PC-3 (cell line): Measurements from ENCODE around the gene RNASE12. TPM values are rescaled to one million over a fixed set of nuclear protein-coding genes. Genes with fewer than 3 reads are reported as not detected.

Experiments used
- ATAC-seq: fragments of 200-7000 bp; cut with Tn5 transposase; 2 replicates; pipeline ENCODE4 v1.9.1; 2020; ENCODE audit warnings: mild to moderate bottlenecking, moderate library complexity
- BruUV-seq: library from RNA; stranded (reverse); fragments of 400-500 nt; replicated peaks from 2 replicates; lab custom pipeline; 2021; lab: Mats Ljungman, UMichigan
- CTCF ChIA-PET: fragments of 300-600 bp; sonication (Branson Sonifier 250); formaldehyde crosslinking; loops from one replicate; lab custom pipeline; 2022; ENCODE audit warnings: antibody characterized with exemption; lab: Charles Lee
- POLR2A ChIA-PET: fragments of 300-600 bp; sonication (Branson Sonifier 250); formaldehyde crosslinking; loops from one replicate; lab custom pipeline; 2022; ENCODE audit warnings: antibody characterized with exemption; ENCODE audit not compliant: unreplicated experiment; lab: Charles Lee
- DNase-seq: peaks from one replicate; pipeline ENCODE4 v3.0.0-alpha.2; 2015
- H2AFZ ChIP-seq: fragments of 300-600 bp; sonication (generic); 2 replicates; pipeline ENCODE4 v1.6.0; 2016; ENCODE audit warnings: antibody characterized with exemption, low read length
- H3F3A ChIP-seq: fragments of 300-600 bp; sonication (generic); one replicate; pipeline ENCODE4 v1.6.0; 2017; ENCODE audit warnings: antibody characterized with exemption, low read length, control low read depth, mild to moderate bottlenecking; ENCODE audit not compliant: unreplicated experiment
- H3K27ac ChIP-seq: fragments of 300-600 bp; sonication (generic); 2 replicates; pipeline ENCODE4 v1.5.1; 2016; ENCODE audit warnings: mild to moderate bottlenecking, low read length
- H3K27me3 ChIP-seq: fragments of 300-600 bp; sonication (generic); 2 replicates; pipeline ENCODE4 v1.6.1; 2016; ENCODE audit warnings: low read length, mixed read lengths
- H3K36me3 ChIP-seq: fragments of 300-600 bp; sonication (generic); 2 replicates; pipeline ENCODE4 v1.6.1; 2016; ENCODE audit warnings: low read depth, mixed run types, low read length, mixed read lengths
- H3K4me1 ChIP-seq: fragments of 300-600 bp; sonication (generic); 2 replicates; pipeline ENCODE4 v1.5.1; 2016; ENCODE audit warnings: low read length; ENCODE audit not compliant: insufficient read depth
- H3K4me2 ChIP-seq: fragments of 300-600 bp; sonication (generic); 2 replicates; pipeline ENCODE4 v1.6.0; 2016; ENCODE audit warnings: low read length
- H3K4me3 ChIP-seq: fragments of 300-600 bp; sonication (generic); 2 replicates; pipeline ENCODE4 v1.5.1; 2016; ENCODE audit warnings: mild to moderate bottlenecking, low read length, mixed read lengths
- H3K79me2 ChIP-seq: fragments of 300-600 bp; sonication (generic); 2 replicates; pipeline ENCODE4 v1.6.1; 2017; ENCODE audit warnings: low read length, mixed read lengths
- H3K9ac ChIP-seq: fragments of 300-600 bp; sonication (generic); 2 replicates; pipeline ENCODE4 v1.6.0; 2016; ENCODE audit warnings: mild to moderate bottlenecking, low read length
- H3K9me2 ChIP-seq: fragments of 300-600 bp; sonication (generic); replicated peaks from 2 replicates; pipeline ENCODE4 v1.6.1; 2016; ENCODE audit warnings: mixed run types, low read length, mixed read lengths
- H3K9me3 ChIP-seq: fragments of 300-600 bp; sonication (generic); 2 replicates; pipeline ENCODE4 v1.6.1; 2016; ENCODE audit warnings: low read length, mixed read lengths
- H4K20me1 ChIP-seq: fragments of 300-600 bp; sonication (generic); 2 replicates; pipeline ENCODE4 v1.6.1; 2016; ENCODE audit warnings: low read length, mixed read lengths
- CTCF ChIP-seq: fragments of 300-600 bp; sonication (generic); conservative IDR thresholded peaks from 2 replicates; pipeline ENCODE4 v1.5.1; 2017; ENCODE audit warnings: antibody characterized with exemption, low read depth, mild to moderate bottlenecking, low read length
- EZH2 ChIP-seq: fragments of 300-600 bp; sonication (generic); IDR thresholded peaks from one replicate; pipeline ENCODE4 v1.6.1; 2017; ENCODE audit warnings: antibody characterized with exemption, mild to moderate bottlenecking, low read length; ENCODE audit not compliant: unreplicated experiment
- EZH2phosphoT487 ChIP-seq: fragments of 300-600 bp; sonication (generic); IDR thresholded peaks from 2 replicates; pipeline ENCODE4 v1.6.1; 2018; ENCODE audit warnings: mild to moderate bottlenecking, antibody characterized with exemption, low read length, borderline replicate concordance
- intact Hi-C: fragments of 100-400 bp; cut with micrococcal nuclease; formaldehyde crosslinking; loops from 2 replicates; pipeline ENCODE4 v1.9.0; 2023
- total RNA-seq: library from RNA; depleted of rRNA; stranded (reverse); fragments of >200 nt; gene quantifications from 2 replicates; pipeline ENCODE4 v1.2.3, GENCODE V29; 2014

The RNASE12 gene
- total RNA-seq, 1 experiment from 2014 or later: not detected

- H3K9me3 ChIP-seq: no peaks in the 10 kb centered on the region
- no peaks in the 10 kb centered on the region for H3K9me2 ChIP-seq
- no peak overlapping the region for H2AFZ ChIP-seq
- H3K27me3 ChIP-seq: peaks cover 34% of the 10 kb centered on the region
- no peak overlapping the region for H3K9ac ChIP-seq
- no peak overlapping the region for H3K27ac ChIP-seq
- 0 out of 2 replicates have a peak, but pooled peaks have one; percentile 46 for ATAC-seq
- no peaks in the 10 kb centered on the region for H3K36me3 ChIP-seq
- H3K4me3 ChIP-seq: no peak overlapping the region
- DNase-seq: no peak
- no peaks in the 10 kb centered on the region for H4K20me1 ChIP-seq
- CTCF ChIA-PET: no interaction called here
- no peaks in the 10 kb centered on the region for H3K4me1 ChIP-seq
- TF ChIP-seq CTCF (no peak), EZH2phosphoT487 (no peak), EZH2 (no peak)
- POLR2A ChIA-PET: no interaction called here
- no peak overlapping the region for H3K4me2 ChIP-seq
- H3K79me2 ChIP-seq: no peaks in the 10 kb centered on the region
- intact Hi-C loops: no loop called here
- no peaks in the 10 kb centered on the region for H3F3A ChIP-seq
- BruUV-seq: no TSS peak
Measured at GRCh38 chr14:20559461-20559904, 31.7 kb downstream of the RNASE12 start.

GRCh38 chr14:20557212-20557542, 34.0 kb downstream of the RNASE12 start:
- Histone ChIP-seq H3K4me1 (no peaks in the 10 kb centered on the region), H2AFZ (no peak overlapping the region), H3K36me3 (no peaks in the 10 kb centered on the region), H3K79me2 (no peaks in the 10 kb centered on the region), H3K9me3 (no peaks in the 10 kb centered on the region), H3K4me2 (no peak overlapping the region), H3K4me3 (no peak overlapping the region), H3K27ac (no peak overlapping the region), H4K20me1 (no peaks in the 10 kb centered on the region), H3K9ac (no peak overlapping the region), H3K9me2 (no peaks in the 10 kb centered on the region), H3F3A (no peaks in the 10 kb centered on the region), H3K27me3 (peaks cover 41% of the 10 kb centered on the region)
- intact Hi-C loops: no loop called here
- POLR2A ChIA-PET: interaction anchor here (0.6 kb wide), 1 partner anchor 162 kb away, joined by 6 read pairs; no protein-coding TSS in a partner anchor
- no peak for DNase-seq
- CTCF ChIA-PET: no interaction called here
- no peak for TF ChIP-seq EZH2phosphoT487
- TF ChIP-seq CTCF: no peak
- TF ChIP-seq EZH2: no peak
- BruUV-seq: no TSS peak
- no peak for ATAC-seq

DNA sequence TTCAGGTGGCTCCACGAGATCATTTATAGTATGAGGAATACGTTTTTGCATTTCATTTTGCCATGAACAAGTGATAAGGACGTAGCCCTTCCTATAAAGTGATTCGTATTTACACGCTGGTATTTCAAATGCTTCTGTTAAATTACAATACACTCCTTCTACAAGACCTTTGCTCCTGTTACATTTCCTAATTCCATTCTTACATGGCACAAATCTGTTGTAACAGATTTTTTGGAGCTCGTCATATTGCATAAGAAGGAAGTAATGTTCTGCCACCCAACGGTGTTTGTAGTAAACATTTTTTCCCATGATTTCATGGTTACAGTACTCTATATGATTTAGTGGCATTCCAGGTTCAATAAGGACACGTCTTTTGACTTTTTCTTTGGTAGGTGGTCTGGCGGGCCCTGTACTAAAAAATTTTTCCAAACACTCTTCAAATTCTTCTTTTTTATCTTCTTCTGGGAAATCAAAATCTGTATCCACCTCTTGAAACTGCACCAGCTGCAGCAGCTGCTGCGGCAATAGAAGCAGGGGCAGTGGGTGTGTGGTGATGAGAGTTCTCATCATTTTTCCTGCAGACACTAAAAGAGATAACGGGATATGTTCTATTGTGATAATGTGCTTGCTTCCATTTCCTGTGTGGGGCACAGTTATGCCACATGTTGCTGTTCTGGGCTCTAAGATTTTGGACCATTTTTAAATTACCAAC, 34.5 kb downstream of the RNASE12 start:
- no peak overlapping the region for H3K27ac ChIP-seq
- CTCF ChIA-PET: no interaction called here
- no peaks in the 10 kb centered on the region for H4K20me1 ChIP-seq
- no peak overlapping the region for H3K4me2 ChIP-seq
- no peak for TF ChIP-seq EZH2
- 0 out of 2 replicates have a peak, but pooled peaks have one; percentile 41 for TF ChIP-seq EZH2phosphoT487
- no peak for TF ChIP-seq CTCF
- no peaks in the 10 kb centered on the region for H3K4me1 ChIP-seq
- H3K9ac ChIP-seq: no peak overlapping the region
- H3K79me2 ChIP-seq: no peaks in the 10 kb centered on the region
- BruUV-seq: no TSS peak
- H3K36me3 ChIP-seq: no peaks in the 10 kb centered on the region
- intact Hi-C loops: no loop called here
- H2AFZ ChIP-seq: no peak overlapping the region
- no peaks in the 10 kb centered on the region for H3K9me3 ChIP-seq
- ATAC-seq (no peak), DNase-seq (no peak)
- no peaks in the 10 kb centered on the region for H3F3A ChIP-seq
- H3K4me3 ChIP-seq: no peak overlapping the region
- POLR2A ChIA-PET: interaction anchor here (0.6 kb wide), 1 partner anchor 163 kb away, joined by 6 read pairs; no protein-coding TSS in a partner anchor
- H3K9me2 ChIP-seq: no peaks in the 10 kb centered on the region
- peaks cover 40% of the 10 kb centered on the region for H3K27me3 ChIP-seq
